Measurements from ENCODE around the gene ZNF138.

ZNF138 gene

DNA sequence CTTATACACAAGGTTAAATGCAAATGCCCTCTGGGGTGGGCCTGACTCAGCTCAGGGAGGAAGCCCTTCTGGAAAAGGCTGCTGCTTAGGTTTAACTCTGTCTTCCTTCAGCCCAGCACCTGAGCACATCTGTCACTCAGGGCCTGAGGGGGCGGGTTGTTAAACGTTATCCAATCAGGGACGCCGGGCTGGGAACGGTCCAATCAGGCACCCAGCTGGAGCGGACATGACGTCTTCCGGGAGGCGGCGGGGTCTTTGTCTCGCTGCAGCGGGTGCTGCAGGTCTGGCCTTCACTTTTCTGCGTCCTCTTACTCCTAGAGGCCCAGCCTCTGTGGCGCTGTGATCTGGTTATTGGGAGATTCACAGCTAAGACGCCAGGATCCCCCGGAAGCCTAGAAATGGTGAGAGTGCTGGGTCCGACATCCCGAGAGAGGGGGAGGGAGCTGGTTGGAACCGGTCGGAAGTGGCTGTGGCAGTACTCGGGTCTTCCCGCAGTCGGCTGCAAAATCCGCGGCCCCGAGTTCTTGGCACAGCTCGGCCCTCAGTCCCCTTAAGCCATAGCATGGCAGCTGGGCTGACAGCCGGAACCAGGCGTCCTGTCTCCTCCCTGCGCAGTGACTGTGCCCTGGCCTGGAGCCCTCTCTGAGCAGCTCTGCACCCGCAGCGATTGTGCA, at the start of gene ZNF138:
Gene ZNF138 (plus strand): TSS at position 258 of the 674 bp plus-strand sequence. CDS start 141 bp downstream, at position 399.
- TF ChIP-seq, protein P1, sequence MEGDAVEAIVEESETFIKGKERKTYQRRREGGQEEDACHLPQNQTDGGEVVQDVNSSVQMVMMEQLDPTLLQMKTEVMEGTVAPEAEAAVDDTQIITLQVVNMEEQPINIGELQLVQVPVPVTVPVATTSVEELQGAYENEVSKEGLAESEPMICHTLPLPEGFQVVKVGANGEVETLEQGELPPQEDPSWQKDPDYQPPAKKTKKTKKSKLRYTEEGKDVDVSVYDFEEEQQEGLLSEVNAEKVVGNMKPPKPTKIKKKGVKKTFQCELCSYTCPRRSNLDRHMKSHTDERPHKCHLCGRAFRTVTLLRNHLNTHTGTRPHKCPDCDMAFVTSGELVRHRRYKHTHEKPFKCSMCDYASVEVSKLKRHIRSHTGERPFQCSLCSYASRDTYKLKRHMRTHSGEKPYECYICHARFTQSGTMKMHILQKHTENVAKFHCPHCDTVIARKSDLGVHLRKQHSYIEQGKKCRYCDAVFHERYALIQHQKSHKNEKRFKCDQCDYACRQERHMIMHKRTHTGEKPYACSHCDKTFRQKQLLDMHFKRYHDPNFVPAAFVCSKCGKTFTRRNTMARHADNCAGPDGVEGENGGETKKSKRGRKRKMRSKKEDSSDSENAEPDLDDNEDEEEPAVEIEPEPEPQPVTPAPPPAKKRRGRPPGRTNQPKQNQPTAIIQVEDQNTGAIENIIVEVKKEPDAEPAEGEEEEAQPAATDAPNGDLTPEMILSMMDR (IDR thresholded peaks at IDR 0.05; ENCODE audit: borderline replicate concordance, control extremely low read depth, extremely low read depth, insufficient read depth, missing control alignments): no peak
- in situ Hi-C loops (cut with MboI; ENCODE audit: low sequenced_read_pairs, unreplicated experiment): no loop called here
- DNase-seq (ENCODE audit: low spot score): peak; percentile 94

DNA sequence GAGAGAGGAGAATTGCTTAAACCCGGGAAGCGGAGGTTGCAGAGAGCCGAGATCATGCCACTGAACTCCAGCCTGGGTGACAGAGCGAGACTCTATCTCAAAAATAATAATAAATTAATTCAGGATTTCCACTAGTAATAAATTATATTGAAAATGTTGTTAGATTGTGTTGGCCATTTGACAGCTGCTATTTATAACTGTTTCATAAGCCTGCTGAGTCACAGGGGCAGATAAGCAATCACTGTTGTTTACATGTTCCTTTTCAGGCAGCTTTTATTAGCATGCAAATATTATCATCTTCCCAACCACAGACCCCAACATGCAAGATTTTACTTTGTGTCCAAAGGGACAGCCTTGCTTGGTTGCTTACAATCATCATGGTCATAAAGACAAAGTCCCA, 49.5 kb upstream of the ZNF138 start:
- TF ChIP-seq, protein P1 (IDR thresholded peaks at IDR 0.05; ENCODE audit: borderline replicate concordance, control extremely low read depth, extremely low read depth, insufficient read depth, missing control alignments): no peak
- in situ Hi-C loops (cut with MboI; ENCODE audit: low sequenced_read_pairs, unreplicated experiment): no loop called here
- no peak for DNase-seq (ENCODE audit: low spot score)

DNA sequence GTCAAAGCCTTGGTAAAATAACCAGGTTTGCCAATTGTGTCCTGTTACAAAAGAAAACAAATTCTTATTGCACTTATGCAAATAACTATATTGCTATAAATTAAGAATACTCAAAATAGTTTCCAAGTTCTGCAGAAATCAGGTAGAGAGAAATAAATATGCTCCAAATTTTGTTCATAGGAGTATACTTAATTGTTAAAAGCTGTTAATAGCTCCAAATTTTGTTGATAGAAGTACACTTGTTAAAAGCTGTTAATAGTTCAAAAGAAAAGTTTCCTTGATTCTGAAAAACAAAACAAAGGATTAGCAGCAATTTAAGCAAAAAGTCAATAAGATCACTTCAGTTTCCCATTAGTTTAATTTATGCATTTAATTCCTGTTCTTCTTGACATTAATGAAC, 46.4 kb upstream of the ZNF138 start:
- in situ Hi-C loops (cut with MboI; ENCODE audit: low sequenced_read_pairs, unreplicated experiment): no loop called here
- TF ChIP-seq, protein P1 (IDR thresholded peaks at IDR 0.05; ENCODE audit: borderline replicate concordance, control extremely low read depth, extremely low read depth, insufficient read depth, missing control alignments): no peak
- no peak for DNase-seq (ENCODE audit: low spot score)

DNA sequence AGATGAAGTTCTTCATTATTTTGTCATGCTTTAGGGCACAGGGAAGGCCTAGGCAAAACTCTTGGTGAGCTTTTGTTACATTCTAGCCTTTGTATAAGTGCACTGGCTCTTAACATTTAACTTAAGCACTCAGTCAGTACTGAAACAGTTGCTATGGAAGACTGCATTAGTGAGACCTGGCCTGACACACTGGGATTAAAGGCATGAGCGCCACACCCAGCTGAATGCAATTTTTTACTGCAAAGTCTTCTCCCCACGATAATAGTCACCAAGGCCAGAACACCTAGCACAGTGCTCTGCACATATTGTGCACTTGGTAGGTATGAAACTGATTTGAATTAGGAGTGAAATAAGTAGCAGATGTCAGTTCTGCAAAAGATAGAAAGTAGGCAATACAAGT, 41.2 kb upstream of the ZNF138 start:
- in situ Hi-C loops (cut with MboI; ENCODE audit: low sequenced_read_pairs, unreplicated experiment): no loop called here
- DNase-seq (ENCODE audit: low spot score): no peak
- TF ChIP-seq, protein P1 (IDR thresholded peaks at IDR 0.05; ENCODE audit: borderline replicate concordance, control extremely low read depth, extremely low read depth, insufficient read depth, missing control alignments): no peak

DNA sequence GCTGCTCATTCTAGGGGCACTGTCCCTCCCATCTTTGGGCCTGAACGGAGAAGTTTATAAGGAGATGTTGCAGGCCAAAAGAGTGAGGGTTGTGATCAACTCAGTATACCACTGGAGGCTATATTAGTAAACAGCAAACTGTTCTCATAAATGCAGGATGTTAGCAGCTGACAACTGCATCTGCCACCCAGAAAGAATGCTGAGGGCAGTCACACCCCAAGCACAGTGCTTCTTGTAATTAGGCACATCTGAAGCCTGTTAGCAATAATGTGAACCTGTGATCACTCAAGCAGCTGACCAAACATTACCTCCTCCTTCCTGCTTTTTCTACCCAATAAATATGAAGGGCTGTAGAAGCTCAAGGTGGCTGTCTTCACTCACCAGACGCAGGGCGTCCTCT, 38.4 kb upstream of the ZNF138 start:
- no peak for DNase-seq (ENCODE audit: low spot score)
- TF ChIP-seq, protein P1 (IDR thresholded peaks at IDR 0.05; ENCODE audit: borderline replicate concordance, control extremely low read depth, extremely low read depth, insufficient read depth, missing control alignments): no peak
- in situ Hi-C loops (cut with MboI; ENCODE audit: low sequenced_read_pairs, unreplicated experiment): no loop called here

DNA sequence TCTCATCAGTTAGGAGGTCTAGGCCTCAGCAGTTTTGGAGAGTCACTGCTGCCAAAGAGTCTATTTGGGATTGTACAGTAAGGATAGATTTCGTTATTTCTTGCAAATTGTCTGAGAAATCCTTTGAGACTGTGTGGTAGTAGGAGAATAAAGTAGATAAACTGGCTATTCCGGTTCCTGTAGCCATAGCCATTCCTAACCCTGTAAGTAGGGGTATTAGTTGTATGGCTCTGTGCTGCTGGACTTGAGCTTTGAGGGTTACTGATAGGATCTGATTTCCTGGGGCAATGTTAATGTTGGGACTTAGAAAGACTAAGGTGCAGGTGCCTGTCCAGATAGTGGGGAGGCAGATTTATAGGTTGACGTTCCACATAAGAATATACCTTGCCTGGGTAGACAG, 36.1 kb upstream of the ZNF138 start:
- DNase-seq (ENCODE audit: low spot score): no peak
- in situ Hi-C loops (cut with MboI; ENCODE audit: low sequenced_read_pairs, unreplicated experiment): no loop called here
- TF ChIP-seq, protein P1 (IDR thresholded peaks at IDR 0.05; ENCODE audit: borderline replicate concordance, control extremely low read depth, extremely low read depth, insufficient read depth, missing control alignments): no peak

Measured in GM13976 (cell line).